ENCODE data around the gene STEAP4. TPM values are rescaled to one million over a fixed set of nuclear protein-coding genes. Genes with fewer than 3 reads are reported as not detected.

The STEAP4 gene
- total and polyA plus RNA-seq, 9 of the 15 experiments (the other 6 are each of a cell fraction or from before 2014, with no cell fraction given): 0.07 TPM; not detected in 8

GRCh38 chr7:88344271-88344670, 37.6 kb upstream of the STEAP4 start:
- Histone ChIP-seq H3K9ac (ENCODE audit: insufficient read depth in 1 of 2, low read depth in 2 of 2, low read length in 2 of 2) (no peak overlapping the region), H2AFZ (ENCODE audit: low read depth, low read length) (no peak overlapping the region), H3K4me1 (replicated peaks in 1 of 2; ENCODE audit: control insufficient read depth in 2 of 2, insufficient read depth in 2 of 2, low read length in 2 of 2) (no peaks in the 10 kb centered on the region), H3K9me1 (ENCODE audit: control insufficient read depth, insufficient read depth, low read length) (no peaks in the 10 kb centered on the region), H3K4me3 (no peak overlapping the region), H4K20me1 (replicated peaks; ENCODE audit: control insufficient read depth, insufficient read depth, low read length) (no peaks in the 10 kb centered on the region), H3K4me2 (ENCODE audit: insufficient read depth, low read length) (no peak overlapping the region), H3K79me2 (ENCODE audit: control insufficient read depth, insufficient read depth, low read length) (no peaks in the 10 kb centered on the region), H3K27me3 (ENCODE audit: control insufficient read depth in 2 of 2, insufficient read depth in 2 of 2, low read length in 2 of 2) (no peaks in the 10 kb centered on the region), H3K27ac (ENCODE audit: extremely low read depth, low read depth, low read length) (no peak overlapping the region), H3K36me3 (ENCODE audit: control insufficient read depth, insufficient read depth, low read length) (no peaks in the 10 kb centered on the region), H3K9me3 (replicated peaks; ENCODE audit: control insufficient read depth, insufficient read depth, low read depth, low read length) (no peaks in the 10 kb centered on the region)
- in situ Hi-C loops (cut with MboI) (no loop called here), intact Hi-C loops (cut with micrococcal nuclease) (no loop called here)
- 0% methylated on average over 8 of the region's 8 CpGs for WGBS (ENCODE audit: insufficient coverage, low coverage, missing lambda C conversion rate)
- BruUV-seq (replicated peaks): no TSS peak
- POLR2A ChIA-PET: no interaction called here
- FAIRE-seq (no peak), ATAC-seq (no peak), DNase-seq (ENCODE audit: extremely low read depth in 1 of 4, low spot score in 3 of 4) (no peak)
- TF ChIP-seq RBM22 (IDR thresholded peaks at IDR 0.05; ENCODE audit: low read depth, low read length, poor library complexity, severe bottlenecking): no peak
- CTCF ChIA-PET (ENCODE audit: low intra/inter-chr PET ratio): no interaction called here

GRCh38 chr7:88339195-88339922, 32.7 kb upstream of the STEAP4 start:
- Histone ChIP-seq H3K27me3 (ENCODE audit: control insufficient read depth in 2 of 2, insufficient read depth in 2 of 2, low read length in 2 of 2) (no peaks in the 10 kb centered on the region), H3K4me2 (ENCODE audit: insufficient read depth, low read length) (no peak overlapping the region), H3K9ac (ENCODE audit: insufficient read depth in 1 of 2, low read depth in 2 of 2, low read length in 2 of 2) (no peak overlapping the region), H3K27ac (ENCODE audit: extremely low read depth, low read depth, low read length) (no peak overlapping the region), H3K4me3 (no peak overlapping the region), H3K4me1 (replicated peaks in 1 of 2; ENCODE audit: control insufficient read depth in 2 of 2, insufficient read depth in 2 of 2, low read length in 2 of 2) (no peaks in the 10 kb centered on the region), H3K36me3 (ENCODE audit: control insufficient read depth, insufficient read depth, low read length) (no peaks in the 10 kb centered on the region), H2AFZ (ENCODE audit: low read depth, low read length) (no peak overlapping the region), H4K20me1 (replicated peaks; ENCODE audit: control insufficient read depth, insufficient read depth, low read length) (no peaks in the 10 kb centered on the region), H3K9me3 (replicated peaks; ENCODE audit: control insufficient read depth, insufficient read depth, low read depth, low read length) (no peaks in the 10 kb centered on the region), H3K79me2 (ENCODE audit: control insufficient read depth, insufficient read depth, low read length) (no peaks in the 10 kb centered on the region), H3K9me1 (ENCODE audit: control insufficient read depth, insufficient read depth, low read length) (no peaks in the 10 kb centered on the region)
- 0% methylated on average over 2 of the region's 2 CpGs for WGBS (ENCODE audit: insufficient coverage, low coverage, missing lambda C conversion rate)
- CTCF ChIA-PET (ENCODE audit: low intra/inter-chr PET ratio): no interaction called here
- DNase-seq (ENCODE audit: extremely low read depth in 1 of 4, low spot score in 3 of 4): no peak
- no TSS peak for BruUV-seq (replicated peaks)
- in situ Hi-C loops (cut with MboI) (no loop called here), intact Hi-C loops (cut with micrococcal nuclease) (no loop called here)
- ATAC-seq: no peak
- POLR2A ChIA-PET: no interaction called here
- FAIRE-seq: no peak
- TF ChIP-seq TCF15 (CRISPR knock-in tag; IDR thresholded peaks at IDR 0.05) (no peak), ARHGAP35 (IDR thresholded peaks at IDR 0.05; ENCODE audit: partially characterized antibody) (no peak), ZNF589 (CRISPR knock-in tag; IDR thresholded peaks at IDR 0.05; ENCODE audit: low read depth) (no peak), OTX1 (CRISPR knock-in tag; IDR thresholded peaks at IDR 0.05) (no peak), CGGBP1 (CRISPR knock-in tag; IDR thresholded peaks at IDR 0.05) (no peak), ARID4B (CRISPR knock-in tag; IDR thresholded peaks at IDR 0.05) (no peak), MXI1 (IDR thresholded peaks at IDR 0.05; ENCODE audit: low read depth, low read length) (no peak), BRCA1 (IDR thresholded peaks at IDR 0.05) (no peak), BRCA1 (CRISPR knock-in tag; IDR thresholded peaks at IDR 0.05) (no peak), RFX5 (IDR thresholded peaks at IDR 0.05; ENCODE audit: low read depth, low read length) (no peak), DACH1 (IDR thresholded peaks at IDR 0.05; ENCODE audit: partially characterized antibody) (no peak)
